Esophagus squamous epithelium (tissue), 4 donors: Measurements from ENCODE around the gene RERE.

Experiments used
- CTCF ChIP-seq, 6 experiments: fragments of 450-650 bp in 4 of 6; fragments of 200-600 bp in 2 of 6; sonication (generic) in 2 of 6; IDR thresholded peaks; one replicate each; pipeline ENCODE4 v1.5.1; 2016 to 2019; ENCODE audit warnings: antibody characterized with exemption in 6 of 6, mild to moderate bottlenecking in 4 of 6, moderate library complexity in 4 of 6
- POLR2A ChIP-seq, 4 donors: fragments of 450-650 bp; IDR thresholded peaks; one replicate each; pipeline ENCODE4 v1.6.1; 2017; ENCODE audit warnings: antibody characterized with exemption in 4 of 4, mild to moderate bottlenecking in 4 of 4, moderate library complexity in 3 of 4

GRCh38 chr1:8717148-8717547 is 100.3 kb downstream of the RERE start:
- no peak for TF ChIP-seq POLR2A (IDR thresholded peaks at IDR 0.05)
- TF ChIP-seq CTCF (IDR thresholded peaks at IDR 0.05): no peak
